ENCODE results near the gene ZNF627. TPM values are rescaled to one million over a fixed set of nuclear protein-coding genes. Genes with fewer than 3 reads are reported as not detected.

ZNF627 gene
- total and polyA plus RNA-seq, 12 donors, result 3.8 to 16.6 (median 10.3) TPM

GRCh38 chr19:11657307-11657706 is 60.0 kb downstream of the ZNF627 start:
- no peak for TF ChIP-seq CTCF (IDR thresholded peaks at IDR 0.05)
- TF ChIP-seq POLR2A (IDR thresholded peaks at IDR 0.05), result no peak
- 64 to 75% (median 68%) methylated on average over 3 of the region's 3 CpGs for WGBS, 4 donors
- Histone ChIP-seq H3K9me3 (replicated peaks in 1 of 3) (peaks cover 0 to 11% (median 0%) of the 10 kb centered on the region in 3 donors), H3K4me3 (no peak overlapping the region), H3K27me3 (no peaks in the 10 kb centered on the region), H3K4me1 (replicated peaks in 1 of 2) (no peaks in the 10 kb centered on the region), H3K27ac (no peak overlapping the region), H3K36me3 (replicated peaks in 1 of 2) (no peaks in the 10 kb centered on the region)
- intact Hi-C loops (cut with DNase I), result no loop called here
- DNase-seq, result no peak

- Histone ChIP-seq H3K27me3 (no peaks in the 10 kb centered on the region), H3K4me3 (no peak overlapping the region), H3K9me3 (replicated peaks in 1 of 3) (no peaks in the 10 kb centered on the region), H3K36me3 (replicated peaks in 1 of 2) (no peaks in the 10 kb centered on the region), H3K4me1 (replicated peaks in 1 of 2) (no peaks in the 10 kb centered on the region), H3K27ac (no peak overlapping the region)
- no peak for DNase-seq
- intact Hi-C loops (cut with DNase I), result no loop called here
- TF ChIP-seq CTCF (IDR thresholded peaks at IDR 0.05), result no peak
- TF ChIP-seq POLR2A (IDR thresholded peaks at IDR 0.05), result no peak
- WGBS, 4 donors, result 78 to 84% (median 81%) methylated on average over 7 of the region's 7 CpGs
Measured at GRCh38 chr19:11658970-11659369, 61.7 kb downstream of the ZNF627 start.

- H3K27ac ChIP-seq, result no peak overlapping the region
- intact Hi-C loops (cut with DNase I), result no loop called here
- DNase-seq, result no peak
- no peak for TF ChIP-seq POLR2A (IDR thresholded peaks at IDR 0.05)
- peak in 5 of 6 experiments; percentile 9 to 31 (median 21) for TF ChIP-seq CTCF (IDR thresholded peaks at IDR 0.05)
- no peaks in the 10 kb centered on the region for H3K27me3 ChIP-seq
- H3K4me1 ChIP-seq (replicated peaks in 1 of 2), result no peaks in the 10 kb centered on the region
- WGBS, 4 donors, result 94 to 100% (median 97%) methylated on average over 1 of the region's 1 CpG
- no peak overlapping the region for H3K4me3 ChIP-seq
- H3K9me3 ChIP-seq (replicated peaks in 1 of 3), result no peaks in the 10 kb centered on the region
- H3K36me3 ChIP-seq (replicated peaks in 1 of 2), result no peaks in the 10 kb centered on the region
Measured at GRCh38 chr19:11659612-11660011, 62.3 kb downstream of the ZNF627 start.

GRCh38 chr19:11662278-11662677 is 65.0 kb downstream of the ZNF627 start:
- TF ChIP-seq POLR2A (IDR thresholded peaks at IDR 0.05), result no peak
- TF ChIP-seq CTCF (IDR thresholded peaks at IDR 0.05), result no peak
- Histone ChIP-seq H3K4me1 (replicated peaks in 1 of 2) (no peaks in the 10 kb centered on the region), H3K27me3 (no peaks in the 10 kb centered on the region), H3K9me3 (replicated peaks in 1 of 3) (no peaks in the 10 kb centered on the region), H3K27ac (no peak overlapping the region), H3K4me3 (no peak overlapping the region), H3K36me3 (replicated peaks in 1 of 2) (no peaks in the 10 kb centered on the region)
- DNase-seq, result no peak
- WGBS, 4 donors, result 94 to 97% (median 96%) methylated on average over 24 to 30 of the region's 30 CpGs
- intact Hi-C loops (cut with DNase I), result no loop called here
